Effector memory CD4-positive, alpha-beta T cell (primary cell): ENCODE results near the gene B4GALT5.

ENCODE experiments used
- DNase-seq, 3 donors: peaks; one replicate each; pipeline ENCODE4 v3.0.0-alpha.2; 2020
- H3K27ac ChIP-seq: 2 replicates; pipeline ENCODE4 v1.7.0; 2013; ENCODE audit warnings: mild to moderate bottlenecking, low read length, moderate library complexity; ENCODE audit not compliant: insufficient read depth, poor library complexity, severe bottlenecking
- H3K27me3 ChIP-seq: replicated peaks from 2 replicates; pipeline ENCODE4 v1.7.0; 2013; ENCODE audit warnings: mild to moderate bottlenecking, low read length; ENCODE audit not compliant: insufficient read depth, control insufficient read depth, poor library complexity, severe bottlenecking
- H3K36me3 ChIP-seq: 2 replicates; pipeline ENCODE4 v1.7.0; 2013; ENCODE audit warnings: mild to moderate bottlenecking, low read length, moderate library complexity; ENCODE audit not compliant: control insufficient read depth, insufficient read depth
- H3K4me1 ChIP-seq: 2 replicates; pipeline ENCODE4 v1.7.0; 2013; ENCODE audit warnings: low read length, mild to moderate bottlenecking; ENCODE audit not compliant: control insufficient read depth, insufficient read depth, poor library complexity, severe bottlenecking
- H3K4me3 ChIP-seq: 2 replicates; pipeline ENCODE4 v1.7.0; 2013; ENCODE audit warnings: low read length, low read depth, mild to moderate bottlenecking; ENCODE audit not compliant: insufficient read depth, poor library complexity, severe bottlenecking
- H3K9me3 ChIP-seq: 2 replicates; pipeline ENCODE4 v1.7.0; 2013; ENCODE audit warnings: mild to moderate bottlenecking, low read length, moderate library complexity; ENCODE audit not compliant: control insufficient read depth

The B4GALT5 gene

GRCh38 chr20:49587111-49587570 is 126.5 kb downstream of the B4GALT5 start:
- Histone ChIP-seq H3K36me3 (no peaks in the 10 kb centered on the region), H3K27me3 (no peaks in the 10 kb centered on the region), H3K4me3 (no peak overlapping the region), H3K9me3 (no peaks in the 10 kb centered on the region), H3K4me1 (no peaks in the 10 kb centered on the region), H3K27ac (no peak overlapping the region)
- no peak for DNase-seq

DNA sequence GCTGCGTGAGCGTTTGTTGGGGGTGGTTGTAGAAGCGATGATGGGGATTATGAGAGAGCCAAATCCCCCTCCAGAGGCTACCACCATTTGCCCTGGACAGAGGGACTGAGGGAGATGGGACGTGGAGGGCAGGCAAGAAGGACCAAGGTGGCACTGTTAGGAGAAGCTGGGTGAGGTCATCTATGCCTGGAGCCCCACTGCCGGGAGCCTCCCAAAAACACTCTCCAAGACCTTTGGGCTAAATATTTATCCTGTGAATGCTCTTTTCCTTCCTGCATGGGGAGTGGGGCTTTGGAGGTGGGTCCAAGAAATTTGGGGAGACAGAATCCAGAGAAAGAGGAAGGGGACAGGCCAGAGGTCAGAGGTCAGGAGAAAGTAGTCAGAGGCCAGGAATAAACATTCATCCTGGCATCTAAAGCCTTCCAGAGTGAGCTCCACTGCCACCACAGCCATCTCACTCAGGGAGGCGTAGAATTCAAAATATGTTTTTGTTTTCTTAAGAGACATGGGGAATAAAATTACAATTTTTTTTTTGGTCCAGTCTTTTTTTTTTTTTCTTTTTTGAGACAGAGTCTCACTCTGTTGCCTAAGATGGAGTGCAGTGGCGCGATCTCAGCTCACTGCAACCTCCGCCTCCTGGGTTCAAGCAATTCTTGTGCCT is 128.0 kb downstream of the B4GALT5 start:
- H3K27me3 ChIP-seq: no peaks in the 10 kb centered on the region
- H3K27ac ChIP-seq: no peak overlapping the region
- no peaks in the 10 kb centered on the region for H3K4me1 ChIP-seq

GRCh38 chr20:49584418-49585382 is 129.0 kb downstream of the B4GALT5 start:
- no peak overlapping the region for H3K27ac ChIP-seq
- no peaks in the 10 kb centered on the region for H3K9me3 ChIP-seq
- H3K27me3 ChIP-seq: no peaks in the 10 kb centered on the region
- no peaks in the 10 kb centered on the region for H3K4me1 ChIP-seq
- no peak overlapping the region for H3K4me3 ChIP-seq
- DNase-seq: no peak
- no peaks in the 10 kb centered on the region for H3K36me3 ChIP-seq

More for the DNA sequence above, 128.0 kb downstream of the B4GALT5 start:
- Histone ChIP-seq H3K36me3 (no peaks in the 10 kb centered on the region), H3K4me3 (no peak overlapping the region), H3K9me3 (no peaks in the 10 kb centered on the region)
- DNase-seq: no peak

GRCh38 chr20:49583669-49584417 is 129.8 kb downstream of the B4GALT5 start:
- Histone ChIP-seq H3K27ac (no peak overlapping the region), H3K4me3 (no peak overlapping the region), H3K36me3 (no peaks in the 10 kb centered on the region), H3K27me3 (no peaks in the 10 kb centered on the region), H3K9me3 (no peaks in the 10 kb centered on the region), H3K4me1 (no peaks in the 10 kb centered on the region)
- DNase-seq: no peak

- H3K27me3 ChIP-seq: no peaks in the 10 kb centered on the region
- DNase-seq: no peak
- H3K4me3 ChIP-seq: no peak overlapping the region
- H3K4me1 ChIP-seq: no peaks in the 10 kb centered on the region
- H3K9me3 ChIP-seq: no peaks in the 10 kb centered on the region
- H3K36me3 ChIP-seq: no peaks in the 10 kb centered on the region
- no peak overlapping the region for H3K27ac ChIP-seq
These were observed 130.4 kb downstream of the B4GALT5 start for GRCh38 chr20:49583343-49583668.
